ENCODE results near the gene HSDL1.
"Not testable (repeated sequence)": the region's sequence is repeated elsewhere in the genome, so short reads cannot be mapped to it uniquely, and the experiment has no call there.

Gene HSDL1

DNA sequence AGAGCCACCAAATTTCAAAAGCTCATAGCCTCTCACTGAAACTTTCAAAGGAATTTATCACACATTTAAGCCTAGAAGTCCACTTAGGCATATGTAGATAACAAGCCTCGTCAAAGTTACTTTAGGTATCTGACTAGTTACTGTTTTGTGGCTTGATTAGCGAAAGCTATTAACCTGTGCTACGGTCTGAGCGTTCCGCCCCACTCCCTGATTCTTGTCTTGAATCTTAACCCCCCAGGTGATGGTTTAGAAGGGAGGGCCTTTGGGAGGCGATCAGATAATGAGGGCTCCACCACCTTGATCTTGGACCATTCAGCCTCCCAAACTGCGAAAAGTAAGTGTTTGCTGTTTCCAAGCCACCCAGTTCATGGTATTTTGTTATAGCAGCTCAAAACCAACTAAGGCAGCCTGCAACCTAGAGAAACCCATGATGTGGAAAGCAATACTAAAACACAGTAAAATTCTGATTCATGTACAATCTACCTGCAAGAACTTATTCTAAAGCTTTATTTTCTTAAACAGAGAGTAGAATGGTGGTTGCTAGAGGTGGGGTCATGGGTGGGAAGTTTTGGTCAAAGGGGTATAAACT, 7.1 kb downstream of the HSDL1 start:
- DNase-seq: no peak

GRCh38 chr16:84137287-84137686, 7.7 kb downstream of the HSDL1 start:
- no peak for DNase-seq

- DNase-seq: no peak
Measured at GRCh38 chr16:84136331-84137125, 8.4 kb downstream of the HSDL1 start.

GRCh38 chr16:84132527-84133285, 12.3 kb downstream of the HSDL1 start:
- DNase-seq: no peak

DNA sequence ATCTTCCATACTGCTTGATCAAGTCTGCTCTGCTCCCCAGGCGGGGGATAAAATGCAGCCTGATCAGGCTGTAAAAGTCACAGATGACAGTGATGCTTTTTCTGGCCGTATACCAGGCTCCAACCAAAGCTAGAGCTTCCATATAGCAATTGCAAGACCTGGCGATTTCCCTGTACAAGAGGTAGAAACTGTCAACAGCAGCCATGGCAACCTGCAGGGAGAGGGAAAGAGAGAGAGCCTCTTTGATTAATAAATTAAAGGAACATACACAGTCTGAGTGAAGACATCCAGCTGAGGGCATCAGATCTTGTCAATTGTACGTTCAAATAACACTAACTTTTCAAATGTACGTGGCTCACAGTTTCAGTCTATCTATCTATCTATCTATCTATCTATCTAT, 13.9 kb downstream of the HSDL1 start:
- no peak for DNase-seq

DNA sequence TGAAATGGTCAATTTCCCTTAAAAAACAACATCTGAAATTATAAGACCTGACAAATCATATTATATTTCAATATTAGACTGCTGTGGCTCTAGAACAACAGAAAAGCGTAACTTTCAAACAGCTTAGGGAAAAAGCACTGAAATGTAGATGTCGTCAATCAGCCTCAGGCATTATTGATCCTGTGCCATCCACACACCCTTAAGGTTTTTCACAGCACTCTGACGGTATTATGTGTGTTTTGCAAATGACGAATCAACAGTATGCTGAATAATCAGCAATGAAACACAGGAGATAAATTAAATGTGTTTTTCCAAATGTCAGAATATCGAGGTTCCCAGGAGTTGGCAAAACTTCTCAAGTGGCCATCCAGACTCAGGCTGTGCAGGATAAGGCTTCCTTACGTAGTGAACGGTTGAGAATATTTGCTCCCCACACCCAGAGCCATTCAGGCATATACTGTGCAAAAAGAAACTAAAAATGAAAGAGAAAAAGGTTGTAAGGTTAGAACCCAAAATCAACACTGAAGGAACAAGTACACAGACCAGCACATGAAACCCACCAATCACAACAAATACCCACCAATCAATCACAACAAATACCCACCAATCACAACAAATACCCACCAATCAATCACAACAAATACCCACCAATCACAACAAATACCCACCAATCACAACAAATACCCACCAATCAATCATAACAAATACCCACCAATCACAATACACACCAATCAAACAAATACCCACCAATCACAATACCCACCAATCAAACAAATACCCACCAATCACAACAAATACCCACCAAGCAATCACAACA, 20.5 kb downstream of the HSDL1 start:
- DNase-seq: no peak

- DNase-seq: no peak
Measured at GRCh38 chr16:84121007-84121406, 24.0 kb downstream of the HSDL1 start.

GRCh38 chr16:84120023-84120422, 25.0 kb downstream of the HSDL1 start:
- no peak for DNase-seq

DNA sequence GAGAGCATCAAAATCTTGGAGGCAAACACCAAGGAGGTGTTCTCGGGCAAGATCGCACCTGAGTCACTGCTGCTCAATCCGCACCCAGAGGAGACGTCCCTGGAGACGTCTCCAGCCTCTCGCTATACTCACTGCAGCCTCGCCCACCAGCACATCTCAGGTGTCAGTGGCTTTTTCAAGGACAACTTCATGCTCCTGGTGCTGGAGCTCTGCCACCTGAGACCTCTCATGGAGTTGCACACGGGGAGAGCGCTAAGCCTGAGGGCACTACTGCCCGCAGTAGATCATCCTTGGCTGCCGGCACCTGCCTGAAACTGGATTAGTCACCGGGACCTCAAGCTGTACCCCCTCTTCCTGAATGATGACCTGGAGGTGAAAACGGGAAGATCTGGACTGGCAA, 25.6 kb downstream of the HSDL1 start:
- DNase-seq: no peak

DNA sequence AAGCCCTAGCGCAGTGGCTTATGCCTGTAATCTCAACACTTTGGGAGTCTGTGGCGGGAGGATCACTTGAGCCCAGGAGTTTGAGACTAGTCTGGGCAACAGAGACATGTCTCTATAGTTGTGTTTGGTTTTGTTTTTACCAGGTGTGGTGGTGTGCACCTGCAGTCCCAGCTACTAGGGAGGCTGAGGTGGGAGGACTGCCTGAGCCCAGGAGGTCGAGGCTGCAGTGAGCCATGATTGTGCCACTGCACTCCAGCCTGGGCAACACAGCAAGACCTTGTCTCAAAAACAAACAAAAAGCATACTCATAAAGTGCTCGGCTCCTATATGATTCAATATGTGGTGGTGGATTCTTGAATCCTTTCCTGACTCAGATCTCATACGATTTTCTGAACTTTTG, 26.7 kb downstream of the HSDL1 start:
- not testable (repeated sequence) for DNase-seq

GRCh38 chr16:84117494-84117843, 27.5 kb downstream of the HSDL1 start:
- DNase-seq: no peak

GRCh38 chr16:84116720-84117493, 28.1 kb downstream of the HSDL1 start, which contains the start of gene MBTPS1:
Gene MBTPS1, minus strand, starts transcription at chr16:84116942. Its CDS starts 15,159 bp downstream, at chr16:84101783.
- DNase-seq: peak; percentile 55

DNA sequence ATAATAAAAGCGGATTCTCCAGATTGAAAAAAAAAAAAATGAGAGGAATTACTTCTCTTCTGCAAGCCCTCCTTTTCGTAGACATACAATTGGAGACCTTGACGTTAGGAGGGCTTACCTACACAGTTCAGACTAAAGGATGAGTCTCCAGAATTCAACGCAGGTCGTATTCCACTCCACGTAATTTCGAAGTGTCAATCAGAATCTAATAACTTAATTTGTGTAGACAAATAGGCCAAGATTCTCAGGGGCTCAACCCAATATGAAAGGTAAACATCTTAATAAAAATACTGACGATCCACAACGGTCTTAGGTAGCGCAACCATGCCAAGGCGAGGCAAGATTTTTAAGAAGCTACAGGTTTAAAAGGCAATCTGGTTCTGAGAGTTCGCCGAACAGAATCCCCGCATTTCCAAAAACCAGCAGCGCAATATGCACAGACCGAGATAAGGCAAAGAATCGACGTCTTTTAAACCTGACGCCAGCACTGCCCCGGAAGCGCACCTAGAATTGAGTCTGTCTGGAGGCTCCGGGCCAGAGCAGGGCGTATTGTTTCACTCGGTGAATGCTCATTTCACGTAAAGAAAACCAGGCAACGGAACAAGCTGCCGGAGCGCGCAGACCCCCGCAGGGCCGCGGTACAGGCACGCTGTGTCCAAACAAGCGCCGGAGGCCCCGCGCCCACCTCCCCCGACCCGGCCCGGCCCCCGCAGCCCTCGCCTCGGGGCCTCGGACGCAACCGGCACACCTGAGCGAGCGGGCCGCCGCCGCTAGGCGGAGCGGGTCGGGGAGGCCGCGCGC, 28.9 kb downstream of the HSDL1 start:
- no peak for DNase-seq

DNA sequence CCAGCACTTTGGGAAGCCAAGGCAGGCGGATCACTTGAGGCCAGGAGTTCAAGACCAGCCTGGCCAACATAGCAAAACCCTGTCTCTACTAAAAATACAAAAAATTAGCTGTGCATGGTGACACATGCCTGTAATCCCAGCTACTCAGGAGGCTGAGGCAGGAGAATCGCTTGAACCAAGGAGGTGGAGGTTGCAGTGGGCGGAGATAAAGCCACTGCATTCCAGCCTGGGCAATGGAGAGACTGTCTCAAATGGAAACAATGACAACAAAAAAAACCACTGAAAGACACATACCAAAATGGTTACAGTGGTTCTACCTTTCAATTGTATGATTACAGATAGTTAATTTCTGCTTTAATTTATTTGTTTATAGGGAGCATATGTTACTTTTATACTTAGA, 33.0 kb downstream of the HSDL1 start:
- not testable (repeated sequence) for DNase-seq

GRCh38 chr16:84111525-84111924, 33.5 kb downstream of the HSDL1 start:
- no peak for DNase-seq

DNA sequence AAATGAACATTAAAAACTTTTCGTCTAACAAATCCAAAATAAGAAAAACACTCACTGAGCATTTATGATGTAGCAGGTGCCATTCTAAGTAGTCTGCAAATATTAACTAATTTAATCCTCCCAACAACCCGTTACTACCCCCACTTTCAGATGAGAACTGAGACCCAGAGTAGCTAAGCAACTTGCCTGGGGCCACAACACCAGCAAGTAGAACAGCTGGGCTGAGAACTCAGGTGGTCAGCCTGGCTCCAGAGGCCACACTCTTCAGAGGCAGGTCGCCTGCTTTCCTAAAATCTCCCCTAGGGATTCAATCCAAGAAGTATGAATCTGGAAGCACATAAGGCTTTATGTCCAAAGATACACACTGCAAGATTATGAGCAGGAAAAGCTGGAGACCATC, 34.5 kb downstream of the HSDL1 start:
- DNase-seq: no peak

DNA sequence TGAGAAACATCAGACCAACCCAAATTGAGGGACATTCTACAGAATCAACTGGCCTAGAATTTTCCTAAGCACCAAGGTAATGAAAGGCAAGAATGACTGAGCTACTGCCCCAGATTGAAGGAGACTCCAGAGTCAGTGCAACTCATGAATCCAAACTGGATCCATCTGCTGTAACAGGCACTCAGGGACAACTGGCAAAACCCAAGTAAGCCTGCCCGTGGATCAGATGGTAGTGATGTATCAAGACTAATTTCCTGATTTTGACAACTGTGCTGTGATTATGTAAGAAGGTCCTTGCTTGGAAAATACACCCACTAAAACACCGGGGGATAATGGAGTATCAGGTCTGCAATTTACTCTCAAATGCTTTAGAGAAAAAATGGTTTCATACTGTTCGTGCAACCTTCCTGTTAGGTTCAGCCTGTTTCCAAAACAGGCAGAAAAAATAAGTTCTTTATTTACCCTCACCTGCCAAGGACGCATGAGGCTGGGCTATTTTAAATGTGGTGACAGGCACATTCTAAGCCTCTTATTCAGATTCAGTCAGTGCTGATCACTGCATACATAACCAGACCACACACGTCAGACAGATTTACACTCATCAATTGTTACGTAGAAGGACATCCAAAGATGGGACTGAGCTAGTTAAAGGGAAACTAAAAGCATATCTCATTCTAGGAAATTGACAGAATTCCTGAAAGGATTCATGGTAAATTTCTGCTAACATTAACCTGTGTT, 35.2 kb downstream of the HSDL1 start:
- no peak for DNase-seq

GRCh38 chr16:84107921-84108320, 37.1 kb downstream of the HSDL1 start:
- no peak for DNase-seq

GRCh38 chr16:84105948-84106740, 38.8 kb downstream of the HSDL1 start:
- DNase-seq: no peak

GRCh38 chr16:84105301-84105815, 39.6 kb downstream of the HSDL1 start:
- no peak for DNase-seq

Data from SIG-M5 (cell line).